Stimulated activated CD4-positive, alpha-beta T cell treated with anti-CD3 and anti-CD28 coated beads, Interleukin-1b, Interleukin-23, amount 100 ng/mL, for 1 hour (primary cell): ENCODE measurements around the gene GRM8.

Source experiments
- DNase-seq, 2 donors: peaks; one replicate each; pipeline ENCODE4 v3.0.0-alpha.2; 2020; ENCODE audit warnings: low read depth in 2 of 2

Gene GRM8

DNA sequence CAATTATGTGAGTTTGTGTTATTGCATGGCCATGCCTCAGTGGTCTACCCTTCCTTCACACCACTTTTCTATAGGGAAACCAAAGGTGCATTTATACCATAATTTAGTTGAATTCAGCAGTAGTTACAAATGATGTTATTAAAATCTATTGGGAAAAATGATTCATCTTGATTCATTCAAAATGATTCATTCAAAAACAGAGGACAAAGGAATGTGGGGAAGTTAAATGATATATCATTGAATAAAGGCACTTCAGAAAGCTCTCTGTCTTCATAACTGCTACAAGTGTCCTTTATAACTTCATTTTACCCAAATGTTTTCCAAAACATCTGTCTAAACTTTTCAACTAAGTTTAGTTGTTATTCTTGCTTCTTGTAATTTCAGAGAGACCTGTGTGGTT is 722.9 kb downstream of the GRM8 start:
- no peak for DNase-seq

DNA sequence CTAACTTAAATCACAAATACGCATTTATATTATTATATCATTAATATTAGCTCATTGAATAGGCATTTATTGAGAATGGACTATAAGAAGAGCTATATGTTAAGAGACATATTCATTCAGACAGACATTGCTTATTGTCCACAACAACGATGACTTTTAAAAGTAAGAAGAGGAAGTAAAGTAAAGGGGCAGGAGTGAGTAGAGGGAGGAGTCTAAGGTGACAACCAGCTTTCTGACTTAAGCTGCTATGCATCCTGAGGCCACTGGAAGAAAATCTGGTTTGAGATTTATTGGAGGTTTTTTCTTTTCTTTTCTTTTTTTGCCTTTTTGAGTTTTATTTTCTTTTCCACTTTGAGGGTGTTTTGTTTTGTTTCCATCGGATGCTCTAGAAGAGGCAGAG is 723.5 kb downstream of the GRM8 start:
- no peak for DNase-seq

DNA sequence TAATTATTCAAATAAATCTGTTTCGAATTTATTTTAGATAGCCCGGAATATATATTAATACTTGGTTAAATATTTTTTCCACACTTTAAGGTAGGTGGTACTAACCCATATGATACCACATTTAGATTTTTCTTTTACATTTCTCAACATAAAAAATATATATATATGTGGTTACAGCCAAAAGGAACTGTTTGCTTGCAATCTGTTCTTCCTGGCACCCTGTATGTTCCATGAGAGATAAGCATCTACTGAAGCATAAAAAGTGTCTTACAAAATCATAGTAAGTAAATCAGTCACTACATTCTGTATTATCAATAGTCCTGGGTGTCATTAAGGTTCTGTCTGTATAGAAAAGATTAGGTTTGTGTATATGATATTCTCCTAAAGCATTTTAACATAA is 726.8 kb downstream of the GRM8 start:
- DNase-seq: no peak

DNA sequence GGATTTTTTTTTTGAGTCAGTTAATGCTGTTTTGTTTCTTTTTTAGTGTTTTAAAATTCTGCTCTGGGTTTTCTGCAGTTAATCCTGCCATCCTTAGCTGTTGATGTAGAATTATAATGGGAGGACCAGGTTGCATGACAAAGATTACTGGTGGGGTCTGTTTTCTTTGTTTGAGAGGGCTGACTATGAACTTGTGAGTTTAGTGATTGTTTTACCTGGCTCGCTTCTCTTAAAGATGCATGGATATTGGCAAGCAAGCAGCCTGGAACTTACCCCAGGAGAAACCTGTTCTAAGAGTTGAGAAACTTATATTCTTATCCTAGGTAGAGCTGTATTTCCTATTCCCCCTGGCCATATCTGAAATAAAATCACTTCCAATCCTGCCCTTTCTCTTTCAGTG is 727.8 kb downstream of the GRM8 start:
- DNase-seq: no peak

DNA sequence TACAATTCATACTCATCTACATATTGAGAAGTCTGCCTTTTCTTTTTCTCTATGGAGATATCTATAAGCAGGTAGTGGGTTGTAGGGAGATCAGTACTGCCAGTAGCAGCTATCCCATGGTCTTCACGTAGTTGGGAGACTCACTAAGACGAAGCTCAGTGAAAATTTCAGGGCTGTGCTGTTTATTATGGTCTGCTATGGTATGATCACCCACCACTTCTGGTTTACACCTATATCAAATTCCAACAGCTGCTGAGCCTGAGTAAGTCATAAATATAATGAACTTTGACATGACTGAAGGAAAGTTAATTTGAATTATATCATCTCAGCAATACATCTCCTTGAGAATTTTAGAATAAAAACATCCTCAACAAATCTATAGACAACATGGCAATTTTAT is 741.7 kb downstream of the GRM8 start:
- DNase-seq: no peak

DNA sequence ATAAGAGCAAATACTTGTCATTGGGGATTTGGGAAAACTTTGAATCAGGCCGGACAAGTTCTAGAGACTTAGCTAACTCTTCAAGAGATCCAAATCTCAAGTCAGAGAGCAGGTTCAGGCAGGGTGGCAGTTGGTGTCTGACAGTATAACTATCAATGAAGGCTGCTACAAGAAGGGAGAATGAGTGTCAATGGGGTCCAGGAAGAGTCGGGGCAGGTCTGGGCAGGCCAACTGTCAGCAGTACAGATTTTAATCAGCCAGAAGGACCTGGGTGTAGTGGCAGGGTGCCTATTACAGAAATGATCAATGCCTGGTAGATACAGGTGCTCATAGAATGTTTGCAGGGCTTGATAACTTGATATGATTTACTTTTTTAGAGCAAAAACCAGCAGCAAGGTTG is 751.1 kb downstream of the GRM8 start:
- no peak for DNase-seq

DNA sequence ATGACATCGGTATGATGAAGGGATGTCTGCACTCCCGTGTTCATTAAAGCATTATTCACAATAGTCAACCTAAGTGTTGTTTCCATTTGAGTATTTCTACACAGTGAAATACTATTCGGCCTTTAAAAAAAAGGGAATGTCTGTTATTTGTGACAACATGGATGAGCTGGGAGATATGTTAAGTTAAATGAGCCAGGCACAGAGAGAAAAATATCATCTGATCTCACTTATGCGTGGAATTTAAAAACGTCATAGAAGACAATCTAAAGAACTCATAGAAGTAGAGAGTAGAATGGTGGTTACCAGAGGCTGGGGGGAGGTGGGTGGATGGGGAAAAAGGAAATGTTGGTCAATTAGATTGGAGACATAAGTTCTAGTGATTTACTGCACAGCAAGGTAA is 753.3 kb downstream of the GRM8 start:
- no peak for DNase-seq

DNA sequence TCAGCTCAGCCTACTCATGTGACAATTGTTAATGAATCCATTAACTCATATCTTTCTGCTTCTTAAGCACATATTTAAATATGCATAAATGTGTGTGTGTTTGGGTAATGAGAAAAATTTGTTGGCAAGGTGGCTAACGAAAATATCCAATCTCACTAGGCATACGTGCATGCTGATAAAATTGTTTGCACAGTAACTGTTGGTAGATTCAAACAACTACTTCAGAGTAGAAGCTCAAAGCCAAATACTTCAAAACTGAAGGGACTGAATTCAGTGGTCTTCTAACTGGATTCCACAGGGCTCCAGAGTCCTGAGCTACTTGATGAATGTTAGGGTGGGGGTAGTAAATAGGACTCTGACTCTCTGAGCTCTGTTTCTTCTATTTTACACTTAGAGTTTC is 757.0 kb downstream of the GRM8 start:
- no peak for DNase-seq

DNA sequence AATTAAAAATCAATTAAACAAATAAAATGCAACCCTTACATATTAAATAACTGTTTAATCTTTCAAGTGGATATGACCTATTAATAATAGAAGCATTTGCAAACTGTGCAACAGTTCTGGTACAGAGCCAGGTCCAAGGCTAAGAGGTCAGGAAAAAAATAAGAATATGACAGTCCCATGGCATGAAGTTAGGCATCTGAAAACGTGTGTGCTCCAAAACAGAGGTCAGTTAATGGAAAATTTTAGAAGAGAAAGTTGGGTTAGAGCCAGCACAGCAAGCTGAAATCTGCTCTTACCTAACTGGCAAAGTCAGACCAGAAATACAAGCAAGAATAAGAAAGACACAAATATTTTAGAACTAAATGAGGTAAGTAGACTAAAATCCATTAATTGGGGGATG is 757.7 kb downstream of the GRM8 start:
- DNase-seq: no peak

DNA sequence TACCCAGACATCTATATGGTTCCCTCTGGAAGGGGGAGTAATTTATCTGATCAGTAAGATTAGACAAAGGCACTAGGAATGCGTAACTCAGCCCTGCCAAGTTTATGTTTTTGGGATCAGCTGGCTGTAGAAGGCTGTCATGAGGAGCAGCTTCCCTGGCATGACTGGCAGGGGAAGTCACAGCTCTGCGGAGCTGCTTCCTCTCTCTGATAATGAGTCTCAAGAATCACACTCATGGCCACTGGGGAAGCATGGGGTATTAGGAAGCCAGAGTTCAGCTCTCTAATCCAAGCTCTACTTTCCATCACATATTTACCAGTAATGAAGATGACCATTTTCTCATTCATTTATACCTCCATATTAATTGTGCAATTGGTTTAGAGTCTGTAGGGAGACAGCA is 758.9 kb downstream of the GRM8 start:
- no peak for DNase-seq

DNA sequence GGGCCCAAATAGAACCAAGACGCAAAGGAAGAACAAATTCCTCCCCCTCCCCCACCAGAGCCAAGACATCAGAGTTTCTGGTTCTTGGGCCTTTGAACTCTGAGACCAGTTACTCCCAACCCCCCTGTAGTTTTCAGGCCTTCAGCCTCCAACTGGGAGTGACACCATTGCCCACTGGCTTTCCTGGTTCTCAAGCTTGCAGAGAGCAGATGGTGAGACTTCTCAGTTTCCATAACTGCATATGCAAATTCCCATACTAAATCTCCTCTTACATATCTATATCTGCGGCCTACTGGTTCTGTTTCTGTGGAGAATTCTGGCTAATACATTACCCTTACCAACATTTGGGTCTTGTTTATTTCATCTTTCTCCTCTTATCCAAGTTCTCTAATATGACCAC is 762.9 kb downstream of the GRM8 start:
- DNase-seq: no peak

DNA sequence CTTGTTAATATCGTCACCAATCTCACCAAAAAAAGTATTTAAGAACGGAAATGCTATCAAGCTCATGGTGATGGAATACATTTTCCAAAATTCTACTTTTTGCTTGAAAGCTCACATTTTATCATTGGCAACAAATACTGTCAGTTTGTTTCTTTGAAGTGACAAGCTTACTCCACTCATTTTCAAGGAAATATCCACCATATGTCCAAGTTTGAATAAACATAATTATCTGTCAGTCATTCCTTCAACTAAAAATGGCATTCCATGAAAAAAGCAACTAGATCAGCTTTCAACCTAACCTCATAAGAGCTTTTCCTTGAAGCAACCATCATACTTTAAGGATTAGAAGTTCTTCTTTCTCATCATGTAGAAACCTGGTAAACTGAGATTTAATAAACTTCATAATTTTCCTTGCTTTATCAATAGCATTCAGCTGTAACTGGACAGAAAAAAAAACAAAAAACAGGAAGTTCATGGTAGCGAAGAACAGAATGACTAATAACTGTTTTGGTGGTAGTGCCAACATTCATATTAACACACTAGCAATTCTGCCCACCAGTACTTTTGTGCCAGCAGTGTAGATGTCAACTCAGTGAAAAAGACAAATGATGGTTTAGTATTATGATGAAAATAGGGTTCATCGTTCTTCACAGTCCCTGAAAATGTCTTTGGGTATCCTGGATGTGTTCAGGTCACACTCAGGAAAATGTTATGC is 764.9 kb downstream of the GRM8 start:
- DNase-seq: no peak

DNA sequence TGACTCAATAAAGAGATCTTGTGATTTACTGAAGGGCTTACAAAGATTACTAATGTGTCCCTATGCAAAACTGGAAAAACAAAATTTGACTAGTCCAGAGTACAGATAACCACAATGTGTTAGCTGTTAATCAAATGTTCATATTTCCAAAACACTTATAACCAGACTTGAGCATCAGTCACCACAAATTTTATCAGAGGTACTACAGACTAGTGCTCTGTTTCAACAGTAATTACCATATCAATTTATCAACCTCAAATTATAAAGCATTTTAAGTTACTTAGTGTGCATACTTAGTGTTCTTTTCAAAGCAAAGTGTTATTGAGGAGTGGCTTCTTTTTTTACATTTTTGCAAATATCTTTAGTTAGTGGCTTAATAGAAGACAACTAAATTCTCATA is 765.9 kb downstream of the GRM8 start:
- DNase-seq: no peak

DNA sequence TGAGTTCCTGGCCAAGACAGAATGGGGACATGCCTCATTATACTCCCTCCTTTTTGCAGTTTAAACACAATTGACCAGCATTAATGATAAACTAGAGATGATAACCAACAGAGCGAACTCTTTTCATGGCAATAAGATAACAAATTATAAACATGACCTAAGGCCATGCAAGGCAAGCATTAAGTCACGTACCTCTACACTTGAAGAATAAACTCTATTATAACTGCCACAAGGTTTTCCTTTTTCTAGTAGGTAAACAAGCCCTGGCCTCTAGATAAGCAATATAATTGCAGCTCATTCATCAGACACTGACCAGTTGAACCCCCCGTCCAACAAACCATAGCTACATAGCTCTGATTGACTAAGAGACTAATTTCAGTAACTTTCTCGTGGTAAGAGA is 767.0 kb downstream of the GRM8 start:
- no peak for DNase-seq

DNA sequence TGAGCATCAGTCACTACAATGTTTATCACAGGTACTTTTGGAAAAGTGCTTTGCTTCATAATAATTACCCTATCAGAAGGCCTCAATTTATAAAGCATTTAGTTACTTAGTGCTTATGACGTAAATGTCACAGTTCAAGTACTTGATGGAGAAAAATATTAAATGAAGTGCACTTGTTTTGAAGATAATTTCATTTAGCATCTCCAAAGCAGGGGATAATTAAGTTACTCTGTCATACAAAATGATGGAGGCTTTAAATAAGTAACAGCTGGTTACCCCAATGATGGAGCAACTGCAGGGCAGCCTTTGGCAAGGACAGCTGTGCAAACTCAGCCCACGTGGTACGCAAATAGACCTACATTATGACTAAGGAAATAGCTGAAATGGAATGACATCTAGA is 768.8 kb downstream of the GRM8 start:
- no peak for DNase-seq

DNA sequence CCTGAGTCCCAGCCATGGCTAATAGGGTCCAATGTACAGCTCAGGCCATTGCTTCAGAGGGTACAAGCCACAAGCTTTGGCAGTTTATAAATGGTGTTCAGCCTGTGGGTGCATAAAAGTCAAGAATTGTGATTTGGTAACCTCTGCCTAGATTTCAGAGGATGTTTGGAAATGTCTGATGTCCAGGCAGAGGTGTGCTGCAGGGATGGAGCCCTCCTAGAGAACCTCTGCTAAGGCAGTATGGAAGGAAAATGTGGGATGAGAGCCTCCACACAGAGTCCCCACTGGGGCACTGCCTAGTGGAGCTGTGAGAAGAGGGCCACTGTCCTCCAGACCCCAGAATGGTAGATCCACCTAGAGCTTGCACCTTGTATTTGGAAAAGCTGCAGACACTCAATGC is 779.9 kb downstream of the GRM8 start:
- DNase-seq: no peak

DNA sequence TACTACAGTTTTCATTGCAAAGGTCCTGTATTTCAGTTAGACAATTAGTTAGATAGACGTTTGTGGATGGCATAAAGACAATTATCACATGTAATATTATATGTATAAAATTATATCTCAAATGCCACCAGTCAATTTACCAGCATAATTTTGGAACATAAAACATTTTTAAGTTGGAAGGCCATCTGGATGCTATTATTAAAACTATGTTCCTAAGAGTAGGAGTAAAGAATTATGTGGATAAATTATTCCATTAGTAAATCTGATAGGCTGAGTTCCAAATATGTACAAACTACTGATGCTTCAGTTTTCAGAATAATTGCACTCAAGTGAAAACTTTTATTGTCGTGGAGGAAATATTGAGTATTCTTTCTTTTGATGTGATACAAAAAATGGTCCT is 790.3 kb downstream of the GRM8 start:
- DNase-seq: no peak

DNA sequence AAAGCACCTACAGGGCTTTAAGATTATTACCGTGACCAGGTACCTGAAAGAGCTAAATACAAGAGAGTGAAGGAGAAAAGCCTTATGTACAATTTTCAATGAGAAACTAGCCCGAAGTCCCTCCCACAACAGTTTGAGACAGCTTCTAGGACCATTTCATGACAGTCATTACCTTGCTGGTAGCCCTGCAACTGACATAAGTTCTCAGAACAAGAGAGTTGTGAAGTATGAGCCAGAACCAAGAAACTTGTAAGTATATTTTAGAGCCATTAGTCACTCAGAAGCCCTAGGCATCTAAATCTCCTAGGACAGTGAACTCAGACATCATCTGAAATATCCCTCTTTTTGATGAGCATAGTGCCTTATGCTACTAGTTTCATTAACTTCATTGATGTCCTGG is 792.1 kb downstream of the GRM8 start:
- no peak for DNase-seq

DNA sequence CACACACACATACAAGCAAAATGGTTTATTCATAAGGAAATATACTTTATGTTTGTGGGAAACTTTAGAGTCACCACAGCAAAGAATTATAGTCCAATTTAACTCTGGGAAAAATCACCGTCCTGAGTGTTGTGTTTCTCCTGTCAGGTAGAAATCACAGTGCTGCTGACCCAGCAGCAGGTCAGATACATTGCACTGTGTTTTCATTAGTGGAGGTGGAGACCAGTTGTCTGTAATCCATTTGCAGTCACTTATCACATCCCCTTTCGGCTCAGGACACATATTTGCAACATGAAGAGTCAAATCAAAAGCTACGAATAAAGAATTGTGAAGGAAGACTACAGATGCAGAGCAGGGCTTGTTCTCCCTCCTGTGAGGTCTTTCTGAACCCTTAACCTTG is 799.6 kb downstream of the GRM8 start:
- no peak for DNase-seq

DNA sequence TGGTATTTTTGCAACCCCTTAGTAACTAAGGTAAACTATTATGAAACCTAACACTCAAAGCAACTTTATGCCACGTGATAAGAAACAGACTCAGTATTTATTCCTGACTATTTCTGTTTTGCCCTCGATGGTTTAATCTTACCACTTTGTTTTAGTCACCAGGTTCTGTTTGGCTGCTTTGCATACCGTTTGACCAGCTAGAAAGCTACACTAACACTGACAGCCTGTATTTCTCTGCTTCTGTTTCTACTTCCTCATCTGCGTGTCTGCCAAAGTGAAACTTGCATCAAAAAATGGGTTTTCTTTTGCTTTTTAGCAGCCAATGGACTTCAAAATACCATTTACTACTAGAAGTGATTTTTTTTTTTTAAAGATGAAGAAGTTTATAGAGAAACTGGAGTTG is 802.5 kb downstream of the GRM8 start:
- DNase-seq: no peak

DNA sequence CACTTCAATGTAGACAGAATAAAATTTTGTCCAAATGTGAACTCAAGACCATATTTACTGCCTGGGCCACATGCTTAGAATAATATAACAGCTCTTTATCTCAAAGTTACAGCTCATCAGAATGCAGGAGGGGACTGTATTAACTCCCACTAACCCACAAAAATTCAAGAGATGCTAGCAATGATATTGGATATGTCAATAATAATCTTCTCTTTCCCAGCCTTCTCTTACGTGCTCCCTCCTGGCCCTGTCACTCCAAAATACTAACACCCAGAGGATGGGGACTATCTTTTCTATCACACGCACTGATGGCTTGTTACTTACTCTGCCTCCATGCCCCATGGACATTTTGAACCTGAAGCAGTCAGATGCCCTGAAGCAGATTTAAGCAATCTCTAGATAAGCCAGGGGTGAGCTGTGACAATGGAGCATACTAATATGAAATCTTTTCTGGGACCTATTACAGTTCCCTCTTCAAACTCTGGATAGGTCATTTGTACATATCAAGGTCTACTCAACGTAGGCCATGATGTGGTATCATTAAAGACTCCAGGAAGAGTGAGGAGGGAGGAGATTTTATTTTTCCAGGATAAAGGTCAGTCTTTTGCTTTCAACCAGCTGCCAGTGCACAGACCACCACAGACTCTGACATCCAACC is 803.0 kb downstream of the GRM8 start:
- DNase-seq: no peak

DNA sequence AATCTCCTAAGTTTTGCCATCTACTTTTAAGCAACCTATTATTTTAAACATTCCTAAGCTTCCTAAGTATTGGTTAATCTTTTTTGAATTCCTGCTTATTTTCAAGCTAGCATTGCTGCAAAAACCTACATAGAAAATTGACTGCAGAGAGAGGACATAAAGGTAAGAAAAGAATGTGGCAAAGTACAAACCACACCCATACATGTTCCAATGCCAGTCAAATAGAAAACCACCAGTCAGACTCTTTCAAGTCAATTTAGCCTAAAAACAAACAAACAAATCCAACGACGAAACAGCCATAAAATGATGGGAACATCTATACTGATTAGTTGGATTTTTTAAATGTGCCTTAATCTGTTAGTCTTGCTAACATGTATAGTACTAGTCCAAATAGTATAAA is 804.8 kb downstream of the GRM8 start:
- DNase-seq: no peak

DNA sequence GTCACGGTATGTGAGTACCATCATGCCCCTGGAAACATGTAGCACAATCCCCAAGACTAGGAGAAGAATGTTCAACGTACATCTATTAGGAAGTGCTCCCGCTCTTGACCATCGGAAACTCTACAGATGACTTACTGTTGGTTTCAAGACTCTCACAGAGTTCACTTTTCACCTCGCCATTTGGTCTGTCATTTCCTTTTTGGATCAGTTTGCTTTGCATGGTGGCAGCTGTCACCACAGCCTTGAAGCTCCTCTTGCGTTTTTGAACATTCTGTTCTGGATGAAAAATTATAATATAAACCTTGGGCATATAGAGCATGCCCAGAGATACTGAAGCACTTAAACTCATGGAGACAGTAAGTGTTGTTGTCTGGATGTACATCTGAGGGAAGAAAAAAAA is 806.8 kb downstream of the GRM8 start:
- DNase-seq: no peak

DNA sequence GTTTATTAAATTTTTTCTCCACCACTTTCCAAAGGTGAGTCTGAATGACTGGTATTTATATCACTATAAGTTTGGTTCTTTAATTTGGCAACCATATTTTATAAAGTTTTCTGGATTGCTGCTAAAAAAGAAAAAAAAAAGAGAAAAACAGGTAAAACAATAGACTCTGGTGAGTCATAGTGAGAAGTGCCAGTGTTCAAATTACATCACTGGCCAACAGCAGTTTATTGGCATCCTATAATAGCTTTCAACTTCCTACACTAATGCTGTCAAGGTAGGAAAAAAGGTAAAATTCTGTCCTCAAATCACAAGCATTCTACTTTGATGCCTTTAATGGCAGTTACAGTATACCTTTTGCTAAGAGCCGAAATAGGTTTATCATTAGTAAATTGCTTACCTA is 808.8 kb downstream of the GRM8 start:
- DNase-seq: no peak
